Activated CD4-positive, CD25-positive, alpha-beta regulatory T cell treated with anti-CD3 and anti-CD28 coated beads, Interleukin-2, amount 50 U/mL, for 16 hours (primary cell): ENCODE measurements around the gene PCDH15.

ENCODE experiments used
- DNase-seq: peaks from one replicate; pipeline ENCODE4 v3.0.0-alpha.2; 2020; ENCODE audit warnings: low read depth, low spot score

PCDH15 gene

DNA sequence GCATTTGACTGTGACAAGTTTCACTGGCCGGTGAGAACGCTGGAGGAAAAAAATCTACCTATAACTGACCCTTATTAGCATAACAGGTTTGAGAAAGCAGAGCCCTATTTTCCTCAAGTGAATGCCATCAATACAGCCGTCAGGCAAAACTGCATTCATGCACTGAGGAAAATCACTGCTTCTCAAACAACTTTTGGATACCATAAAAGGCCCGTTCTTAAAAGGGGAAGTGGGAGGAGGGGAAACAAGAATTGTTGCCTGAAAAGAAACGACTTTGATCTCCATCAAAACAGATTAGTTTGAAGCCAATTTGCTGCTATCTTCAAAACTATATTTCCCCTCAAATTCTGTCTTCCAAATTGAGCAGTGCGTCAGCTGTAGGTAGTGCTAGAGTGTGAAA lies 670.6 kb downstream of the PCDH15 start:
- no peak for DNase-seq

DNA sequence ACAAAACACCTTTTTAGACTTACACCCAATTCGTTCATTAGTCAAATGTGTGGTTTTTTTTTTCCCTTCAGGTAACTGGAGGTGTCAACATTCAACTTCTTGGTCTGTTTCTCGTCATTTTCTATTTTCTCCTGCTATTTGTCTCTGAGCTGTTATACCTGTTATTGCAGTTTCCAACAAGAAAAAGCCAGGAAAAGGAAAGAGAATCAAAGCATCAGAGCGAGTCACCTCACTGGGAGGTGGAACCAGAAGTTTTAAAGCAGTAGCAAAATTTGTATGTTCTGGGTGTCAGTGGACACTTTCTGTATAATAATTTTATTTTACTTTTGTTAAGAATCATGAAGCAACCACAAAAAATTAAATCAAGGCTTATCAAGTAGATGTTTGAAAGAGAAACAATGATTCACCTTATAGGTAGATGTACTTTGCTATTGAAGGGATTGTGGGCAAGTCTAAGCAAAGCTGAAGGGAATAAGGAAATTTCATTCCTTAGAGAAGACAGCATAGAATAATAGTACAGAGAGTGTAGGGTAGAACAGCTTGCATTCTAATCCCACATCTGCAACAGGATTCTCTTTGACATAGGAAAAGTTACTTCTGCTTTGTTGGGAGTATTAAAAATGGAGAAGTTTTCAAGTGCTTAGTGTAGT lies 675.8 kb downstream of the PCDH15 start:
- DNase-seq: no peak

DNA sequence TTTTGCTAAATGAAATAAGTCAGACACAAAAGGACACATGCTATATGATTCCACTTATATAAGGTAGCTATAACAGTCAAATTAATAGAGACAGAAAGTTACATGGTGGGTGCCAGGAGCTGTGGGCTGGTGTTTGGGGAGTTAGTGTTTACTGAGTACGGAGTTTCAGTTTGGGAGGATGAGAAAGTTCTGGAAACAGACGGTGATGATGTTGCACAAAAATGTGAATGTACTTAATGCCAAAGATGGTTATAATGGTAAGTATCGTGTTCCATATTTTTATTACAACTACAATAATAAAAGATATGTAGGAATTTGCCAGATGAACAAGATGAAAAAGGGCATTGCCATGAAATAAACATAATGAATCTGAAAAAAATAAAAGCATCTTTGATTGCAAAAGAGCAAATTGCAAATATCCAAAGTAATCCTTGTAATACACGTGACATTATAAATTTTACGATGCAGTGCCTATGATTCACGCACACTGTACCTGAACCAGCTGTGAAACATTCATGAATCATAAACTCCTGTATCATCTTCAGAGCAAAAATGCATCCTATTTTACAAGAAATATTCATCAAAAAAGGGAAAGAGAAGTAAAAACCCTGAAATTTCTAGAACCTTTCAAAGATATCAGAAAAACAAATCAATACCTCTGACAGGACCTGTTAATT lies 676.7 kb downstream of the PCDH15 start:
- DNase-seq: no peak

DNA sequence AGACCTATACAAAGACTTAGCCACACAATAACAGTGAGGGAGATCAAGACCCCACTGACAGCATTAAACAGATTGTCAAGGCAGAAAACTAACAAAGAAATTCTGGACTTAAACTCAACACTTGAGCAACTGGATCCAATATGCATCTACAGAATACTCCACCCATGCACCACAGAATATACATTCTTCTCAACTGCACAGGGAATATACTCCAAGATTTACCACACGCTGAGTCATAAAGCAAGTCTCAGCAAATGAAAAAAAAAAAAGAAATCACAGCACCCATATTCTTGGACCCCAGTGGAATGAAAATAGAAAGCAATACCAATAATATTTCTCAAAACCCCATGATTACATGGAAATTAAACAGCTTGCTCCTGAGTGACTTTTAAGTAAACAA lies 680.2 kb downstream of the PCDH15 start:
- no peak for DNase-seq

DNA sequence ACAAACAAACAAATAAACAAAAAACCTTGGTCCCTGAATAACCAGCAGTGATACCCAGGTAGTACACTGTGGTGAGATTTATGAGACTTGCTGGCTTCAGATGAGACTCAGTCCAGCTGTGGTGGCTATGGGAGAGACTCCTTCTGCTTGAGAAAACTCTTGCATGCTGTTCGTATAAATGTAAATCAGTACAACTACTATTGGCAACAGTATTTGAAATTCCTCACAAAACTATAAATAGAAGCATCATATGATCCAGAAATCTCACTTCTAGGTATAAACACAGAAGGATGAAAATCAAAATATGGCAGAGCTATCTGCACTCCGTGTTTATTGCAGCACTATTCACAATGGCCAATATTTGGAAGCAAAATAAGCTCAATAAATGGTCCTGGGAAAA lies 692.1 kb downstream of the PCDH15 start:
- no peak for DNase-seq

DNA sequence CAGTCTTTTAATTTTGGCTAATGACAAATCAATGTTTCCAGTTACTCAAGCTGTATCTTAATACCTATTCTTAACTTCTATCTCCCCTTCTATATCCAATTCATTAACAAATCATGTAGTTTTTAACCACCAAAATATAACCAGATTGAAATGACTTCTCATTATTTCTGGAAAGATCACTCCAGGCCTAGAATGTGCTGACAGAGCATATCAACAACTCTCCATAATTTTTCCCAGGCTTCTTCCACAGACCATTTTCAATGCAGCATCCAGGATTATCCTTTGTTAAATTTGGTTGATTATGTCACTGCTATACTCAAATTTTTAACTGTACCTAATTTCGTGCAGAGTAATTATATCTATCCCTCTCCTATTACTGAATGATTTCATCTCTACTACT lies 704.1 kb downstream of the PCDH15 start:
- no peak for DNase-seq

DNA sequence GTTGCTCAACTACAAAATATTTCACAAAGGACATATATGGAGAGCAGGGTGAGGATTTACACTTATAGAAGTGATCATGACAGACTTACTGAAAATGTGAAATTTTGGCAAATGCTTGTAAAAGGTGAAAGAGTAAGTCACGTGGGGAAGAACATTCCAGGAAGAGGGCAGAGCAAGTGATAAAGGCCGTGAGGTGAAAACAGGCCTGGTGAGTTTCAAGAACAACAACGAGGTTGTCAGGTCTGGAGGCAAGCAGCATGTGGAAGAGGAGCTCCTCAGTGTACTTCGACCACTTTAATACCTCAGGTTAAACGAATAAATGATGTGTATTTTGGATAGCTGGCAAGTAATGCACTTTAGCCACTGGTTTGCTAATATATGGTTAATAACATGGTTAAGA lies 706.7 kb downstream of the PCDH15 start:
- no peak for DNase-seq

DNA sequence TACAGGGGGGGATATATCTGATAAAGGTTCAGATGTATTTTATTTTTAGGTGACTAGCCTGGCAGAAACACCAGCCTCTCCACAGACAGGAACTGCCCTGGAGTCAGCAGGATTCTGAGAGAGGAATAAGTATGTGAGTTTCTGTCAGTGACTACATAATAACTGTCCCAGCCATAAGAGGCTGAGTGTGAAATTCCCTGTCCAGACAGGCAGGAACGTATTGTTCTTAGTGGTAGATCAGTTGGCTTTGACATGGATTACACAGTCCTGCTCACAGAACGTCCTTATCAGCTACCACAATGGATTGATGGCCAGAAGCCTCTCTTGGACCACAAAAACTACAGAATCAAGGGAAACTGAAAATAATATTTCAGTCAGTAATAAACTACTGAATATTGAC lies 709.8 kb downstream of the PCDH15 start:
- no peak for DNase-seq

DNA sequence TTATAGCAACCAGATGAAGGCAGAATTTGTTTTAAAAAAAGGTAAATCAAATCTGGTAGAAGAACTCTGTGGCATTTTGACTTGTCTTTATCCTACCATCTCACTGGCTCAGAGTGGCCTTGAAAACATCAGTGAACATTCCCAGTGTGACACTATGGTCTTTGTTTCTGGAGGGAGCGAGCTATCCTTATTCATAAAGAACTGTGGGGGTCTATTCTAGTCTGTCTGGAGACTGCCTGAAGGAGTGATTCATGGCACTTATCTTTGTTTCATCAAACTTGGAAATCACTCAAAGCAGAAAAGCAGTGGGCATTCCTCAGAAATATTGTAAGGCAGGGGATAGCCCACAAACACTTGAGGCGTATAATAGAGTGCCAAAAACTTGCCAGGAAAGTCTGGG lies 719.1 kb downstream of the PCDH15 start:
- no peak for DNase-seq

DNA sequence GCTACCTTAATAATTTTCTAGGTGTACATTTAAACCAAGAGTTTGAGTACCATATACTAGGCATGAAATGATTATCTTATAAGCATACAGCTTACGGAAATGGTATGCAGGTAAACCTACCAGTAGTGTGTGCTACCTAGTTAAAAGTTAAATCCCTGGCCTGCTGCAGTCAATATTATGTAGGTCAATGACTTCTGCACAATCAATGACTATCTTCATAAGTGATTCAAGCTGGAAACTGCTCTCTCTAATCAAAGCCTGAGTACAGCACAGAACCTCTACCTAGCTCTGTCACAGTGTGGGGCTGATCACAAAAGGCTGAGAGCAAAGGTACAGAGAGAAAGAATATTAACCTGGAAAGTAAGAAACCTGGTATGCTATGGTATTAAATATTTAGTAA lies 733.7 kb downstream of the PCDH15 start:
- no peak for DNase-seq

DNA sequence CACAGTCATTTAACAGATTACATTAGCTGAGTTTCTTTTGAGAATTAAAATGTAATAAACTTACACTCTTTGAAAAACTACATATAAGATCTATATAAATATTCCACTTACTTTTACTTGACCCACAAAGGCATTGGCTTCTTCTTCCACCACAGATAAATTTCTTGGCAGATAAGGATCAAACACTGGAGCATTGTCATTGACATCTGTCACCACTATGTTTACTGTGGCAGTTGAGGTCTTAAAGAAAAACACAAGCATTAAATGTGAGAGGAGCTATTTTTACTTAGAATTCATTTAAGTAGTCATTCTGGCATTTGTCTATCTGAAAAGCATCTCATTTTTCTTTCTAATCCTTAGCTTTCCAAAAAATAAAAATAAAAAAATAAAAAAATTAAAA lies 734.4 kb downstream of the PCDH15 start:
- DNase-seq: no peak

DNA sequence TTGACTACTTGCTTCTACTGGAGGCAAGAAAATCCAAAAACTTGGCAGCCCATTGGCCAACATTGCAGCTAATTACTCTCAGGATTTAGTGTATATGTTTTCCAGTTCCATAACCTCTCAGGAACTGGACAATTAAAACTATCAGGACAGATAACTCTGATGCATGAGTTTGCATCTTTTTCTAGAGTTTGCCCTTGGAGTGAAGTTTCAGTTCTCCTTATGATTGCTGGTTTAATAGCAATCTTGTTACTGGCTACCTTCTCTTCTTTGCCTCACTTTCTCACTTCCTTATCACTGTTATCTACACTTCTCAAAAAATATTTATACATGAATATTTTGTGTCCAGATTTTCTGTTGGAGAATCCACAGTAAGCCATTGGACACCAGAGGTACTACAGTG lies 735.9 kb downstream of the PCDH15 start:
- no peak for DNase-seq

DNA sequence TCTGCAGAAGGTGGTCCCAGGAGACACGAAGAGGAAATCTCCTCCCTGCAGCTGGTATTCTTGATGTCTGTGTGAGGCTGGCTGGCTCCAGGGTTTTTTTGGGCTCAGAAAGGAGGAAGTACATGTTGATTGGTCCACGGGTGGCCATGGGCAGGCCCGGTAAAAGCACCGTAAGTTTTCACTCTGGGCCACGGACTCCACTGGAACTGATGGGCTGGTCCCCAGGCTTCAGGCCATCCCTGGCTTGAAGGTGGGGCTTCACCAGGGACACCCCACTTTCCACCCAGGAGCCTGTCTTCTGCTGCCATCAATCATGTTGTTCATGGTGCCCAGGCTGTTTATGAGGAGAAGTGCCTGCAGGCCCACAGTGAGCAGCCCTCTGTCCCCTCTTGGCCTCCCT lies 736.8 kb downstream of the PCDH15 start:
- DNase-seq: no peak

DNA sequence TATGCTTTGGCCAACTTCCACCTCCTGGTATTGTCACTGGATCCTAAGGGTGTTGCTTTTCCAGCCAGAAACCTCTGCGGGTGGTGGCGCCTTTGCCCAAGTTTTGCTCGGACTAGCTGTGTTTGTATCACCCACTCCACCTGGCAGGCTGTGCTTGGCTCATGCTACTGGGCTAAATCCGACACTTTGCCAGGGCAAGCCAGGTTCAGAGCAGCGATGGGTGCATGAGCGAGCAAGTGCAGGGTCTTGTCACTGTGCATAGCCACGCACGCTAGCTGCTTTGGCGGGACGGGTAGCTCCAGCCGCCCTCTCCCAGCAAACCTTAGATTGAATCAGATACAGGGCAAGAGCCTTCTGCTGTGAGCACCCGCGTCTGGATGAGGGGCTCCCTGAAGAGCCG lies 737.5 kb downstream of the PCDH15 start:
- no peak for DNase-seq

DNA sequence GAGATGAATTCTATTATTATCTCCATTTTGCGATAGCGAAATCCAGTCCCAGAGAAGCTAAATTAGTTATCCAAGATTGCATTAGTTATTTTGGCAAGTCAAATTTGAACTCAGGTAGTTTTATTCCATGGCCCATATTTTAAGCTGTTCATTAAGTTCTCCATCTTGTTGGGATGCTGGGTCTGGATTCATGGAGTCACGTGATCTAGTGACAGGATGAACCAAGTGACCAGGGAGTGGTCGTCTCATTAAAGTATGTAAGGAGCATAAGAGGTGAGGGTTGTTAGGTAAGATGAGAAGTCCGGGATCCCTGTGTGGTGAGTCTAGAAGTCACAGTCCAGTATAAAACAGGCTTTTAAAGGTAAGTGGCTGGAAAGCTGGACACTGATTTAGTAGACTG lies 740.5 kb downstream of the PCDH15 start:
- no peak for DNase-seq

DNA sequence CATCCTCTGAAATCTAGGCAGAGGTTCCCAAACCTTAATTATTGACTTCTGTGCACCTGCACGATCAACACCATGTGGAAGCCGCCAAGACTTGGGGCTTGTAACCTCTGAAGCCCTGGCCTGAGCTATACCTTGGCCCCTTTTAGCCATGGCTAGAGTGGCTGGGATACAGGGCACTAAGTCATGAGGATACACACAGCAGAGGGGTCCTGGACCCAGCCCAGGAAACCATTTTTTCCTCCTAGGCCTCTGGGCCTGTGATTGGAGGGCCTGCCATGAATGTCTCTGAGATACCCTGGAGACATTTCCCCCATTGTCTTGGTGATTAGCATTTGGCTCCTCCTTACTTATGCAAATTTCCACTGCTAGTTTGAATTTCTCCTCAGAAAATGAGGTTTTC lies 743.7 kb downstream of the PCDH15 start:
- no peak for DNase-seq

DNA sequence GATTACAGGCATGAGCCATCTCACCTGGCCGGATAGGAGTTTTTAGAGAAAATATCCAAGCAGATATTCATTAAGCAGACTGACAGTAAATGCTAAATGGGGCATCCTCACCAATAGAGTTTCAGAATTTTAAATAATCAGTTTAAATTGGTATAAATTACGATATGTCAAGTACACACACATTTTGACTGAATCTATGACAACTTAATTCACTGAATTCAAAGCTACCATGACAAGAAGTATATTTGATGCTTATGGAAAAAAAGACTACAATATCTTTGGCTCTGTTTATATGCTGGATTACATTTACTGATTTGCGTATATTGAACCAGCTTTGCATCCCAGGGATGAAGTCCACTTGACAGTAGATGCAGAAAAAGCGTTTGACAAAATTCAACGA lies 774.7 kb downstream of the PCDH15 start:
- DNase-seq: no peak

DNA sequence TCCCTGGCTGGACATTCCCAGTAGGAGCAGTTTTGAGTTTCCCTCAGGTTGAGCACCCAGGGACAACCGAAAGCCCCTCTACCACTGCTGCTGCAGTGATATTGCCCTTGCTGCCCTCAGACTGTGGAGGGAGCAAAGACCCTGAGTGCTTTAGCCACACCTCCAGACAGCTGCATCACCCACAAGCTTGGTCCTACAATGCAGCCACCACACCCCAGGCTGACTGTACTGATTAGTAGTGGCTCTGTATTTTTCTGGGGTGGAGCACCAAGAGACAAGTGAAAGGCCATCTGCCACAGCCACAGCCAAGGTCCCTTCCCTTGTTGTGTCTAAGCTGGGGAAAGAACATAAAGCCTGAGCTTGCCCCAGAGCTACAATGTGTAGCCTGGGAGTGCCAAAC lies 789.9 kb downstream of the PCDH15 start:
- DNase-seq: no peak

DNA sequence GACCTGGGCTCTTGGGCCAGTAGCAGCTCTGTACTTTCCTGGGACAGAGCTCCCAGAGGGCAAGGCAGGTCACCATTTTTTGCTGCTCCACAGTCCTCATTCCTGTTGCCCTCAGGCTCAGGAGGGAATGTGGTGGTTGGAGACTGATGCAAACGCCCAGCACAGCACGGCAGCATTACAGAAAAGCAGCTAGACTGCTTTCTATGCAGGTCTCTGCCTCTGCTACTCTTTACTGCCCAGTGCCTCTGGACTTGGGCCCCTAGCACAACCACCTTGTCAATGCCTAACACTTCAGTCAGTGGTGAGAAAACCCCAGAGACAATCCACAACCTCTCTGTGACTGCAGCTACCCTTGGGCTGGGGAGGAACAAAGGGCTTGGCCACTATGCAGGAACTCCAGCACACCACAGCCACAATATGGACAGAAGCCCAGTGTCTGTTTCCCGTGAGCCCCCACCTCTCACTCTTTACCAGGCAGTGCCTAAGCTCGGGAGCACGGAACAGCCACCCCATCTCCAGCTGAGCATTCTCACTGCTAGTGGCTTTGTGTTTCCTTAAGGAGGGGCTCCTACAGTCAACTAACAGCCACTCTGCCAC lies 790.6 kb downstream of the PCDH15 start:
- no peak for DNase-seq

DNA sequence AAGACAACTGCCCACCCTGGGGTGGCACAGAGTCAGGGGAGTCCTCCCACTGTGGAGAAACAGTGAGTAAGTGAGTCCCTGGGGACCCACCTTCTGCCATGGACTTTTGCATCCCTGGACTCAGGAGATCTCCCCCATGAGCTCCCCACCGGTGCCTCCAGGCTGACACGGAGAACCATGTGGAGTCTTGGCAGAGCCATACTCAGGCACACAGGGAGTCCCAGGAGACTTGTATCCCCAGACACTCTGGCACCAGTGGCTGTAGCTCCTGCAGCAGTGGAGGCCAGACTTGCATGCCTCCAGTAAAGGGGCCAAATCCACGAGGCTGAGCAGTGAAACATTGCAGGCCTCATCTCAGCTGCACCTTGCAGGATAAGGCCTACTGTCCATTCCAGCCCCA lies 791.4 kb downstream of the PCDH15 start:
- no peak for DNase-seq

DNA sequence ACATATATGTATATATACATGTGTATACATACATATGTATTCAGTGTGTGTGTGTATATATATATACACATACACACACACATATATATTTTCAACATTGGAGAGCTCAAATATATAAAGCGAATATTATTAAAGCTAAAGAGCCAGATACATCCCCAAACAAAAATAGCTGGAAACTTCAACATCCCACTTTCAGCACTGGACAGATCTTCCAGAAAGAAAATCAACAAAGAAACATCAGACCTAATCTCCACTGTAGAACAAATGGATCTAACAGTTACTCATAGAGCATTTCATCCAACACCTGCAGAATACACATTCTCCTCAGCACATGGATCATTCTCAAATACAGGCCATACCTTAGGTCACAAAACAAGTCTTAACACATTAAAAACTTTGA lies 799.0 kb downstream of the PCDH15 start:
- no peak for DNase-seq

DNA sequence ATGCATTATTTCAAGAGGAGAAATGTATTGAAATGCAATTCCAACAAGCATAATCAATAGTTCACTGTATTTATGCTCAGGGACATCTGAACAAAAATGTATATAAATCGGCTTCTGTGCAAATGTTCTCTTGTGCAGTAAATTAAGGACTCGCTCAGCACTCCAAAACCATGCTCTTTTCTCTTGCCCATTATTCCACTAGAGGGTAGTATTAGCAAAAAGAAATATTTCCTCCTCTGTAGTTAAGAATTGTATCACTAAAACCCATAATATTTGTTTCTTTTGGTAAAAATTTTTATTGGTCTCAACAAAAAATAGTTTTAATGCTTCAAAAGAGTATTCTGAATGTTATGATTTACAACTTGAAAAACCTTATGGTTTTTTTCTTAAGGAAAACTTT lies 803.1 kb downstream of the PCDH15 start:
- no peak for DNase-seq

DNA sequence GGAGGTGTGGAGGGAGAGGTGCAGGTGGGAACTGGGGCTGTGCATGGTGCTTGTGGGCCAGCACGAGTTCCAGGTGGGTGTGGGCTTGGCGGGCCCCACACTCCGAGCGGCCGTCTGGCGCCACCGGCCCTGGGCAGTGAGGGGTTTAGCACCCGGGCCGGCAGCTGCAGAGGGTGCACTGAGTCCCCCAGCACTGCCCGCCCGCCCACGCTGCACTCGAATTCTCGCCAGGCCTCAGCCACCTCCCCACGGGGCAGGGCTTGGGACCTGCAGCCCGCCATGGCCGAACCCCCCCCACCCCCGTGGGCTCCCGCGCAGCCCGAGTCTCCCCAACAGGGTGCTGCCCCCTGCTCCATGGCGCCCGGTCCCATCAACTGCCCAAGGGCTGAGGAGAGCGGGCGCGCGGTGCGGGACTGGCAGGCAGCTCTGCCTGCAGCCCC lies 810.2 kb downstream of the PCDH15 start:
- DNase-seq: no peak
